HG03469 (cell line): ENCODE measurements around the gene GON7.
"Not testable (repeated sequence)": the region's sequence is repeated elsewhere in the genome, so short reads cannot be mapped to it uniquely, and the experiment has no call there.

Source experiments
- ATAC-seq: cut with Tn5 transposase; IDR thresholded peaks from one replicate; pipeline ENCODE4 v1.9.1; 2021; ENCODE audit warnings: mild to moderate bottlenecking, moderate library complexity, moderate number of reproducible peaks; ENCODE audit not compliant: unreplicated experiment

GON7 gene

DNA sequence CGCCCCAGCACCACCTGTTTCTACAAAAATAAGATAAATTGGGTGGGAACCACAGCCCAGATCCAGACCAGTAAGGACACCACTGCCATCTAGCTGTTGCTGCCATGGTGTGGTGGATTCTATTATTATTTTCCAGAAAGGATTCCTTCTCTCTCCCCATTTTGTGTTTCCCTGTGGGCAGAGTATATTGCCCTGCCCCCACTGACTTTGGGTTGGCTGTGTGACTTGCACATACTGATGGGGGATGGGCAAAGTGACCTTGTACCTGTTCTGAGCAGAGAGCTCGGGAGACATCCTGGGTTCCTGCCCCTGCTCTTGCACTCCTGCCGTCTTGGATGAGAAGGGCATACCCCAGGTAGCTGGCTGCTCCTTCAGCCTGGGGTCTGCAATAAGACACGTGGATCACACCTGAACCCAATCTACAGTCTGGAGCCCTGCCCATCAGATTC is 46.5 kb downstream of the GON7 start:
- no peak for ATAC-seq

DNA sequence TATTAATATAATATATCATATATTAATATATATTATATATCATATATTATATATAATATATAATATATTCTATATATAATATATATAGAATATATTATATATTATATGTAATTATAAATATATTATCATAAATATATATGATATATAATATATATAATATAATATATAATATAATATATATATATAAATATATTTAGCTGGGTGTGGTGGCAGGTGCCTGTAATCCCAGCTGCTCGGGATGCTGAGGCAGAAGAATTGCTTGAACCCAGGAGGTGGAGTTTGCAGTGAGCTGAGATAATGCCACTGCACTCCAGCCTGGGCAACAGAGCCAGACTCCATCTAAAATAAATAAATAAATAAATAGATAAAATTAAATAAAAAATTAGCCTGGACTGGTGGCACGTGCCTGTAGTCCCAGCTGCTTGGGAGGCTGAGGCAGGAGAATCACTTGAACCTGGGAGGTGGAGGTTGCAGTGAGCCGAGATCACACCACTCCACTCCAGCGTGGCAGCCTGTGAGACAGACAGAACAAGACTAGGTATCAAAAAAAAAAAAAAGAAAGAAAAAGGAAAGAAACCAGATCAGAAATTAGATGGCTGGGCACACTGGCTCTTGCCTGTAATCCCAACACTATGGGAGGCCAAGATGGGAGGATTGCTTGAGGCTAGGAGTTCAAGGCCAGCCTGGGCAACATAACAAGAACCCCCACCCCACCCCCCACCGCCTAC is 47.1 kb downstream of the GON7 start:
- not testable (repeated sequence) for ATAC-seq

DNA sequence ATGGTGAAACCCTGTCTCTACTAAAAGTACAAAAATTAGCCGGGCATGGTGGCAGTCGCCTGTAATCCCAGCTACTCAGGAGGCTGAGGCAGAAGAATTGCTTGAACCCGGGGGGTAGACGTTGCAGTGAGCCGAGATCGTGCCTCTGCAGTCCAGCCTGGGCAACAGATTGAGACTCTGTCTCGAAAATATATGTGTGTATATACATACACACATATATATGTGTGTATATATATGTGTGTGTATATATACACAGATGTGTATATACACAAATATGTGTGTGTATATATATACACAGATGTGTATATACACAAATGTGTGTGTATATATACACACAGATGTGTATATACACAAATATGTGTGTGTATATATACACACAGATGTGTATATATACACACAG is 48.5 kb downstream of the GON7 start:
- ATAC-seq, result not testable (repeated sequence)

DNA sequence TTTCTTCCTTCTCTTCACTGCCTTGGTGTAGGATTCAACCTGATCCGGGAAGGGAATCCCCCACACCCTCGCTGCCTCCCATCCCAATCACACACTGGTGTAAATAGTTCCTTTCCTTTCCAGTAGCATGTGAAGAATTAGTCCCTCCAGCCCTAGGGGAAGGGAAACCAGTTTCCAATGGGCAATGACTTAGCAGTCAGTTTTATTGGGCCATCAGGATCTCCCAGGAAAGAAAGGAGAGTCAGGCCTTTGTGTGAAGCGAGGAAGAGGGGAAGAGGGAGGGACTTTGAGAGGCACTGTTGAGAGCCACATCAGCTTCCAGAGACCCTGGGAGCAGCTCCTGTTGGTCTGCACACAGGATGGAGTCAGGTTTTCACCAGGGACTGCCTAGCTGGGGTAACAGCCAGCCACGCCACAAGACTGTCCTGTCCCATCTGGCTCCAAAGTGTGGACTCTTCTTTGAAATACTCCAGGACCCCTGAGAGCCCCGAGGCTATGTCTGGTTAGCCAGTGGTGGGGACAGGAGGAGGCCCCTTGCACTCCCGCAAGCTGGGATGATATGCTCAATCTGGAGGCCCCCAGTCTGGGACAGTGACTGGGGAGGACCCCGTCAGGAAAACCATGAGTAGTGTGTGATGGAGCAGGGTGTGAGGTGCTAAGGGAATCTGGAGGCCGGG is 50.0 kb downstream of the GON7 start:
- no peak for ATAC-seq

GRCh38 chr14:93155667-93156066 is 51.2 kb downstream of the GON7 start:
- ATAC-seq, result no peak

- ATAC-seq, result no peak
These were observed 53.7 kb downstream of the GON7 start for GRCh38 chr14:93153121-93153520.
